Epidermal melanocyte (primary cell): ENCODE data around the gene SYNGR1.

ENCODE experiments used
- DNase-seq: peaks from one replicate; pipeline ENCODE4 v3.0.0; 2011; ENCODE audit warnings: low spot score; ENCODE audit not compliant: insufficient read length

Gene SYNGR1, protein sequence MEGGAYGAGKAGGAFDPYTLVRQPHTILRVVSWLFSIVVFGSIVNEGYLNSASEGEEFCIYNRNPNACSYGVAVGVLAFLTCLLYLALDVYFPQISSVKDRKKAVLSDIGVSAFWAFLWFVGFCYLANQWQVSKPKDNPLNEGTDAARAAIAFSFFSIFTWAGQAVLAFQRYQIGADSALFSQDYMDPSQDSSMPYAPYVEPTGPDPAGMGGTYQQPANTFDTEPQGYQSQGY

DNA sequence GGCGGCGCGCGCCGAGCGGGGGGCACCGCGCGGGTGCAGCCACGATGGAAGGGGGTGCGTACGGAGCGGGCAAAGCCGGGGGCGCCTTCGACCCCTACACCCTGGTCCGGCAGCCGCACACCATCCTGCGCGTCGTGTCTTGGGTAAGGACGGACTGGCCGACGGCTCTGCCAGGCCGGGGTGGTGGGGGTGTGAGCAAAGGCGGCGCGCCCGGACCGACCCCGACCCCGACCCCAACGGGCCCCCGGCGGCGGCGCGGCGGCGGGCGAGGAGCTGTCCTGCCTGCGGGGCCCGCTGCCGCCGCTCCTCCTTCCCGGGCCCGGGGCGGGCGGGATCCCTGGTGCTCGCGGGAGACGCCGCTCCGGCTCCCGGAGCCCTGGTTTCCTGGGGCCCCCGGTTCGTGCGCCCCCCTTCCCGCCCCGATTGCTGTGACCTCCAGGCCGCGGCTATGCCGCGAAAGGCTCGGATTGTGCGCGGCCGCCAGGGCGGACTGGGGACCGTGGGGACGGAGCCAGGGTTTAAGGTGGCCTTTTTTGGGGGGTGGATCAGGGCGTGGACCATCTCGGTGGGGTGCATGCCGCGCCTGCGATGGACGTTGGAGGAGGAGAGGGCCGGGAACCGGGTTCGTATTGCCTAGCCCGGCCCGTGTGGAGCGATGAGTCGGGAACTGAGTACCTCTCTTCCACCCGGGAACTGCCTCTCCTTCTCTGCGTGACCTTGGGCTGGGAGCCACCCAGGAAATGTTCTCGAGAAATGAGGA lies at the start of gene SYNGR1:
TSS of gene SYNGR1 (plus strand) at position 25 of the 760 bp plus-strand sequence. CDS start at position 45, 20 bp downstream.
- peak; percentile 22 for DNase-seq

DNA sequence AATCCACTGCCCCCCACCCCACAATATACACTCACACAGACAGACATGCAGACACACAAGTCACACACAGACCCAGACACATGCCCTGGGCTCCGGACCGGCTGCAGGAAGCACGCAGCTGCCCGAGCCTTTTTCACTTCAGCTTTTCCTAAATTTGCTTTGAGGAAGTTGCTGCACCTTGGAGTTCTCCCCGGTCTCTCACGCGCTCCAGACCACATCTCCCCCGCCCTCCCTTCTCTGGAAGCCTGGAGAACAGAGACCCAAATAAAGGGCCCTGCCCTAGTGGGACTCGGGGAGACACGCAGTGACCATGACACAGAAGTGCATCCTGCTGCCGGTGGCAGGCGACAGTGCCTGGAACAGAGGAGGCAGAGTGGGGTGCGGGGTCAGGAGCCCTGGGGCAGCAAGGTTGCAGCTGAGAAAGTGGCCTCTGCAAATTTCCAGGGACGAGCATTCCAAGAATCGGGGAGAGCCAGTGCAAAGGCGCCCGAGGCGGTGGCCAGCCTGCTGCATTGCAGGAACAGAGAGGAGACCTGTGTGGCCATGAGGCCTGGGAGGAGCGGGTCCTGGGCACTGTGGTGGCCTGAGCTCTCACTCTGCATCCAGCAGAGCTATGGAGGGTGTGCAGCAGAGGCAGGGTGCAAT lies 49.5 kb upstream of the SYNGR1 start:
- DNase-seq = no peak

DNA sequence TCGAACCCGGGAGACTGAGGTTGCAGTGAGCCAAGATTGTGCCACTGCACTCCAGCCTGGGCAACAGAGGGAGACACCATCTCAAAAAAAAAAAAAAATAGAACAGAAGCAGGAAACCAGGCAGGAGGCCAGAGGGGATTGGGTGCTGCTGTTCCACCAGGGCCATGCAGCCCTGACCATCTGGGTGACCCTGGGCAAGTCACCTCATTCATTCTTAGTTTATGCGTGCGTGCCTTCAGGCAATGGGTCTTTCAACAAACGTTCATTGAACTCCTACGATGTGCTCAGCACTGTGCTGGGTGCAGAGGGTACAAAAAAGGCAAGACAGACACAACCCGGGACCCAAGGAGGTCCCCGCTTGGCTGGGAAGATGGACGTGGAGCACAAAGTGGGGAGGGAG lies 48.7 kb upstream of the SYNGR1 start:
- DNase-seq = no peak

DNA sequence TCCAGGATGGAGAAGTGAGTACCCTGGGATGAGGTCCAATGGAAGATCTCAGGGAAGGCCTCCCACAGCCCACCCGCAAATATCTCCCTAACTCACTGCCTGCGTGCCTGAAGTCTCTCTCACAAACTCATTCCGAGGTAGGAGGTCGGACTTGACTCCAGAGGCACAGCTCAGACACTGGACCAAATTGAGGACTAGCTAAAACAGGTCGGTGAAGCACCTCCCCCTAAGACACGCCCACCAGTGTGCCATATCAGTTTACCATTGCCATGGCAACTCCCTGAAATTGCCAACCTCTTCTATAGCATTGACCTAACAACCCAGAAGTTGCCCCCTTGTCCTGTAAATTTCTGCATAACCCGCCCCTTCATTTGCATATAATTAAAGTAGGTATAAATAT lies 47.9 kb upstream of the SYNGR1 start:
- no peak for DNase-seq

DNA sequence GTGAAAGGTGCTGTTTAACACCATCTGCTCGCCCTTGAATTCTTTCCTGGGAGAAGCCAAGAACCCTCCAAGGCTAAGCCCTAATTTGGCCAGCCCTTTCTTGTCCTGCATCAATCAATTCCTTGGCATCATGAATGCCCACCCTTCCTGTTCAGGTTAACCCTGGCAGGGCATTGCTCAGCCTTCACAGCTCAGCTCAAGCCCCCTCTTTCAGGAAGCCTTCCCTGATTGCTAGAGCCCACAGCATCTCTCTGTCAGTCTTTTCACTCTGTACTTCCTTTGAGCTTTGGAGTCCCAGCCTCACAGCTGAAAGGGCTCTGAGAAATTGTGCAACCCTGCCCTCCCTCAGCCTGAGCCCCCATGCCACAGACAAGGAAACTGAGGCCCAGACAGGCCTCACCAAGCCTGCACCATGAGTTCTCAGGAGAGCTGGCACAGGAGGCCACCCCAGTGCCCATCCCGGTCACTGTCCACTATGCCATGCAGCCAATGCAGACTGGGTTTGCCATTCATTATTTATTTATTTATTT lies 47.3 kb upstream of the SYNGR1 start:
- DNase-seq = no peak

DNA sequence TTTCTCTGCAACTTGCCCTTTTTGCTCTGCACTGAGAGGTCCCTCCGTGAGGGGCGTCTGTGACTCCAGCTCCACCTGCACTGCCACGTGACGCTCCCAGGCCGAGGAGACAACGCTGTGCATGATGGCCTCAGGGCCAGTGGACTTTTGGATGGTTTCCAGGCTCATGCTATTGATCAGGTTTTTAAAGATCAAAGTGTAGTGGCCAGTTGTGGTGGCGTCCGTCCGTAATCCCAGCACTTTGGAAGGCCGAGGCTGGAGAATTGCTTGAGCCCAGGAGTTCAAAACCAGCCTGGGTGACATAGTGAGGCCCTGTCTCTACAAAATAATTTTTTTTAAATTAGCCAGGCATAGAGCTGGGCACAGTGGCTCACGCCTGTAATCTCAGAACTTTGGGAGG lies 46.4 kb upstream of the SYNGR1 start:
- no peak for DNase-seq

DNA sequence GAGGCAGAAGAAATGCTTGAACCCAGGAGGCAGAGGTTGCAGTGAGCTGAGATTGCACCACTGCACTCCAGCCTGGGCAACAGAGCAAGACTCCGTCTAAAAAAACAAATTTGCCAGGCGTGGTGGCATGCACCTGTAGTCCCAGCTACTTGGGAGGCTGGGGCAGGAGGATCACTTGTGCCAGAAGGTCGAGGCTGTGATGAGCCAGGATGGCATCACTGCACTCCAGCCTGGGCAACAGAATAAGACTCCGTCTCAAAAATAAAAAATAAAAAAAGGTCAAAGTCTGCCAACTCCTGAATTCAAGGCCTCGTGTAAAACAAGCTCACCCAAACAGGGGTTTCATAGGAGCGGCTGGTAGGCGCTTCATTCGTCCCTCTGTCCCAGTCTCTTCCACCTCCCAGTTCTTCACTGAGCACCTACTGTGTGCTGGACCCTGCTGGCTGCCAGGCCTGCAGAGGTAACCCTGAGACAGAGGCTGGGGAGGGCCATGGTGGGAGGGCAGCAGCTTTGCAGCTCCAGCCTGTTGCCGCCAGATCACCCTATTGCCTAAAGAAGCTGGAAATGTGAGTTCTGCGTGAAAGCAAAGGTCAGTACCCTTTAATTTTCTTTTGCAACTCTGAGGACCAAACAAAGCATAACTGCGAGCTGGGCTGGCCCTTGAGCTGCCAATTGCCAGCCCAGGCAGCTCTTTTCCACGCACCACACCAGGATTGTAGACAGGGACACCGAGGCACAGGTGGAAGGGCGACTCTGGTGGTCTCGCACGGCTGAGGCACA lies 45.7 kb upstream of the SYNGR1 start:
- DNase-seq = no peak

DNA sequence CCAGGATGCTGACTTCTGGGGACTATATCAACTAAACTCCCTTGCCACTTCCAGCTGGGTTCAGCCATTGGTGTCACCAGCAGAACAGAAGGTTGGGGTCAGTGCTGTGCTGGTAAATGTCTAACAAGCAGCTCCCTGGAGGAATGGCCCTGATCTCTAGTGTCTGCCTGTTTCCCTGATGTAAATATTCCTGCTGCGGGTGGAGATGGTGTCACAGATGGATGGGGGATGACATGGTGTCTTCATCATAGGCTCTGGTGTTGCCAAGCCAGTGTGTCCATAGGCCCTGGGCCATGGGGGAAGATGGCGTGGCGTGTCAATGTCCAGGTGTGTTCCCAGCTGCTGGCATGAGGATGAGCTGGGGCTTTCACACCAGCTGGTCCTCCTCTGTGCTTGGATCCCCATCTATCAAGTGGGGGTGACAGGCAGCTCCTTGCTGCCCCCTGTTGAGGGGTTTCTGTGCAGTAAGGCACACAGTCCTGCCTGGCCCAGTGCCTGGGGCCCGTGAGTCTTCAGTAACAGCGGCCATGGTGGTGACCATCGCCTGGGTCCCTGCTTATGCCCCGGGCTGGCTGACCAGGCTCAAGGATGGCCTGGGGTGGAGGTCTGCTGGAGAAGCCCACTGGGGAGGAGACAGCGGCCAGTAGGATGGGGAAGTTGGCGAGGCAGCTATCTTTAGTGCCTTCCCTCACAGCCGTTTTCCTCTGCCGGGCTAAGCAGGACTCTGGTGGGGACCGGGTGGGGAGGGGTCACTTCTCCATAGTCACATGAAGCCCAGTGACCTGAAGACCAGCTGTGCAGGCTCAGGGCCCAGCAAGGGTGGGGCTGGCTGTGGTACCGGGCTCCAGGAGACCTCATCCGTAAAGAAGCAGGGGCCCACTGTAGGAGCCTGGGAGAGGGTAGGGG lies 43.1 kb upstream of the SYNGR1 start:
- no peak for DNase-seq

DNA sequence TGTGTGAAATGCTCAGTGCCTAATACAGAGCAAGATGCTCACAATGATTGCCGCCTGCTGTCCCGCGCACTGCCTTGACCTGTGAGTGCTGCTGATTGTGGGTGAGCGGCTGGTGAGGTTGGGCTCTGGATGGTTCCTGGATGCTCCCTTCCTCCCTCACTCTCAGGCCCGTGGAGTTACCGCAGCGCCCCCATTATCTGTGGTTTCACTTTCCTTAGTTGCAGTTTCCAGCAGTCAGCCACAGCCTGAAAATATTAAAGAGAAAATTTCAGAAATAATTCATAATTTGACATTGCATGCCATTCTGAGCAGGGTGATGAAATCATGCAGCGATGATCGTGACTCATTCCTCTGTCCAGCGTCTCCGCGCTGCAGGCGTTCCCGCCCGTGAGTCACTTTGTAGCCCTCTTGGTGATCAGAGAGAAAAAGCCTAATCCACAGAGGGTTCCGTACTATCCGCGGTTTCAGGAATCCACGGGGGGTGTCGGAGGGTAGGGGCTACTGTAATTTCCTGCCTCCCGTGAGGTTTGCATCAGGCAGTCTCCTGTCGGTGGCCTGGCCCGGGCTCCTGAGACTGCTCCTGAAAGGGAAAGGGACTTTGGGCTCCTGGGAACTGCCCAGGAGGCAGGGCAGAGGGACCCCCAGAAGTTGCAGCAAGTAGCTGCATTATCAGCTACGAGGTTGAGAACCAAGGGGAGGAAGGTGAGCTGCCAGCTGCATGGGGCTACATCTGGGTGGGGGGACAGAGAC lies 41.0 kb upstream of the SYNGR1 start:
- DNase-seq = no peak

DNA sequence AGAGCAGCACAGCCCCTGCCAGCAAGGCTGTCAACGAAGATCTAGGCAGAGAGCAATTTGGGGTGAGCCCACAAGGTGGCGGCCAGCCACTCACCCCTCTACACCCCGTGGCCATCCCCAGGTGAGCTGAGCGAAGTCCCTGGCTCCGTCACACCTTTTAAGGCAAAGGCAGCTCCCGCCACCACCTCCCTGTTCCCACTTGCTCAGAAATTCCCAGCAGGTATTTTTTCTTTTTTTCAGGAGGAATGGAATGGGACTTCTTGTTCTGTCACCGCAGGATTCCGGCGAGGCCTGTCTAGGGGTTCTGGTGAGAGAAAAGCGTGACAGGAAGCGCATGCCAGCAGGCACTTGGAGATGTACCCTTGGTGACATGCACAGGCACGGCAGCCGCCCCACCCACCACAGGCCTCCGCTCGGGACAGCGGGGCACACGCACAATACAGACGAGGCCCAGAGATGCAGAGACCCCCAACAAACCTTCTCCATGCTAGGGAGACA lies 40.4 kb upstream of the SYNGR1 start:
- no peak for DNase-seq

DNA sequence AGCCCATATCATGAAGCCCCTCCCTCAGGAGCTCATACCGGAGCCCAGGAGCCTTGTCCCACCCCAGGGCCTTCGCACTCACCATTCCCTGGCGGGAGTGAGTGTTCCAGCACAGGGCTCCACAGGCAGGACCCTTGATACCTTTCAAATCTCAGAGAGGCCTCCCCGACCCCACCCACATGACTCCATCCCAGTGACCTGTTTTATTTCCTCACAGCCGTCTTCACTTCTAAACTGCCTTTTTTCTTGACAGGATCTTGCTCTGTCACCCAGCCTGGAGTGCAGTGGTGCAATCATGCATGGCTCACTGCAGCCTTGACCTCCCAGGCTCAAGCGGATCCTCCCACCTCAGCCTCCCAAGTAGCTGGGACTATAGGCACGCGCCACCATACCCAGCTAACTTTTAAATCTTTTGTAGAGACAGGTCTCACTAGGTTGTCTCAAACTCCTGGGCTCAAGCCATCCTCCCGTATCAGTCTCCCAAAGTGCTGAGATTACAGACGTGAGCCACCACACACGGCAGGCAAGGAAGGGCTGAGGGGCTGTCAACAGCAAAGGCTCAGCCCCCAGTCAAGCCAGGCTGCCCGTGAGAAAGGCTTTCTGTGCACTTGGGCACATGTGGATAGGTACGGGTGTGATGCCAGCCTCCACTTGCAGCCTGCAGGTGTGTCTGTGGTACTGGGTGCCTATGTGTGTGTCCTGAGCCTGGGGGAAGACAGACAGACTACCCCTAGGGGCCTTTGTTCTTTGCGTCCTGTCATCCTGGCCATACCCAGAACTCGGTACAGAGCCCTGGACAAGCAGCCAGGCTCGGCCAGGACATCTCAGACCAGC lies 39.7 kb upstream of the SYNGR1 start:
- DNase-seq = no peak

DNA sequence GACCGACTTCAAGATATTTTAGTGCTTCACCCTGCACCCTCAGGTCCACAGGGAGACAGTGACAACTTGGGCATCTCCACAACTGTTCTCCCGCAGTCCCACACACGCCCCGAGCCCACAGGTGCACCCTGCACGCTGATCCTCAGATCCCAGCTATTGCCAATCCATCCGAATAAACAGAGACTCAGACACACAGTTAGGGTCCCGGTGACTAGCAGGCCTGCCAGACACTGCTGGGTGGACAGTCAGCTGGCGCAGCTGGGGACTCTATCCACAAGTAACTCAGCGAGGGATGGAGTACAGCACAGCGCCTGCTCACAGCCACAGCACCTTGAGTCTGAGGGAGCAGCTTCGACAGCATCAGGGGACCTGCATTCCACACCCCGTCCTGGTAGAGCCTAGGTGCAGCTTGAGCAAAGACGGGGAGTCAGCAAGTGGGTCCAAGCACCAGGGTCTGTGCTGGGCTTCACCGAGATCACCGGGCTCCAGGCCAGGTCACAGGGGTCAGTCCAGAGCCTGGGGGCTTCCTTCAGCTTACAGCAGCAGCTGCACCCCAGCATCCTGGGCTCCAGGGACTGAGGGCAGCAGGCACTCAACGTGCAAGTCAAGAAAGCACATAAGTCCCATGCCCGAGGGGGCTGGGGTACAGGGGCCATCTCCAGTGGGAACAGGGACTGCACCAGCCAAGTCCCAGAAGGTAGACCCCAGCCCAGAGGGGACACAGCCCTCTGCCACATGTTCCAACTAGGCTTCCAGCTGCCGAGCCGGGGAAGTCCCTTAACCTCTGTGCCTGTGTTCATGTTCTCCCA lies 38.0 kb upstream of the SYNGR1 start:
- no peak for DNase-seq

DNA sequence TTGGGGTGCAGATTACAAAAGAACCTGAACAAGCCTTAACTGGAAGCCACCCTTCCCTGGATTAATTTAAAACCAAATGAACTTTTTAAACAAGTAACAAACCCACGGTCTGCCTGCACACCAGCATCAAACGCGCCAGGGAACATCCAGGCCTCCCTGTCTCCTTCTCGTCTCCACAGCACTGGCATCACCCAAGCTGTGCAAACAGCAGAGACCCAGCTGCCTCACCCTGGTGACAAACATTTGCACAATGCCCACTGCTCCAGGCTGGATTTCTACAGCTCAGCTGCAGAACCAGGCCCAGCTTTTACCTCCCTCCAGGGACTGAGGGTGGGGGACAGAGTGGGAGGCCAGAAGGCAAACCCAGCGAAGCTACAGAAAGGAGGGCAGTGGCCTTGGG lies 37.4 kb upstream of the SYNGR1 start:
- no peak for DNase-seq

DNA sequence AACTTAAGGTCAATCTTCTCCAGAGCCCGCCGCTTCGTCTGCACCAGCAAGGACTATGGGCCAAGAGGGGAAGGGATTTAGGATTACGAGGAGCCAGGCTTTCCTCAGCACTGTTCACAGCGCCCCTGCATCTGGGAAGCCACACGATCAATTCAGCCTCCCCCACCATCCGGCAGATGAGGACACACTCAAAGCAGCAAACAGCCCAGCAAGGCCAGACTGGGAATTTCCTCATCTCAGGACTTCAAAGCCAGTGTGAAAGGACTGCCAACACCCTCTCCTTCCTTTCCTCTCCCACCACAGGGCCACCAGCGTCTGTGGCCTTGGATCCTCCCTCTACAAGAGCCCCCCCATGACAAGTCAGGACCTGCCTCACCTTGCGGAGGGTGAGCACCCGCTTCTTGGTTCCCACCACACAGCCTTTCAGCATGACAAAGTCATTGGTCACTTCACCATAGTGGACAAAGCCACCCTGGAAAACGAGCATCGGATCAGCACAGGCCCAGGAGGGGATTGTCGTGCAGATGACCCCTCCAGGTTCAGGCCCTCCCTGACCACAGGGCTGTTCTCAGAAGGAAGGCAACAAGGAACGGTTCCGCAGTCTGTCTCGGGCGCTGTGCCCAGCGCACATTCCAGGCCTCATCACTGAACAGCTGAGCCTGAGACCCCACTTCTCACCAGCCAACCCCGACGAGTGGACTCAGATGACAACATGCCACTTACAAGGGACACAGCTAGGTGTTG lies 36.4 kb upstream of the SYNGR1 start:
- no peak for DNase-seq

DNA sequence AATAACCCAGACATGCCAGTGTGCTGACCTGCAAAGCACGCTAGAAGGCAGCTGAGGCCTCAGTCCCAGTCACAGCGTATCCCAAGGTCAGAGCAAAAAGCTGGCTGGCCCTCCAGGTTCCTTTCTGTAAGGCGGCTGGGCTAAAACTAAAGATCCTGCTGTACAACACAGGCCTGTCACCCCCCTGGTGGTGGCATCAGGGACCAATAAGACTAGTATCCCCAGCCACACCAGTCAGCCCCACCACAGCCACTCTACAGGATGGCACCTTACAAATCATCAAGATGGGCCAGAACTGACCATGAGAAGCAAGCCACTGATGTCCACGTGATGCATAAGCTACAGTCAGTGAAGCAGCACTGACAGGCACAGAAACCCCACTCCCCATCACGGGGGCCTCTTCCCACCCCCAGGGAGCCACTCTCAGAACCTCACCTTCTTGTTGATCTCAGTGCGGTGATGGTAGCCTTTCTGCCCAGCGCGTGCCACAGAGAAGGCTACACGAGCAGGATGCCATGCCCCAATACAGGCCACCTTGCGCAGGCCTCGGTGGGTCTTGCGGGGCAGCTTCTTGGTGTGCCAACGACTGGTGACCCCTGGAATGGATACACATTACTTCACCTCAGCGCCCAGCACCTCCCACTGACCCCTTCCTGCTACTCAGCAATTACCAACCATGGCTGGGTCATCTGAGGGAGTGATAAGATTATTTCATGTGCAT lies 35.4 kb upstream of the SYNGR1 start:
- no peak for DNase-seq

DNA sequence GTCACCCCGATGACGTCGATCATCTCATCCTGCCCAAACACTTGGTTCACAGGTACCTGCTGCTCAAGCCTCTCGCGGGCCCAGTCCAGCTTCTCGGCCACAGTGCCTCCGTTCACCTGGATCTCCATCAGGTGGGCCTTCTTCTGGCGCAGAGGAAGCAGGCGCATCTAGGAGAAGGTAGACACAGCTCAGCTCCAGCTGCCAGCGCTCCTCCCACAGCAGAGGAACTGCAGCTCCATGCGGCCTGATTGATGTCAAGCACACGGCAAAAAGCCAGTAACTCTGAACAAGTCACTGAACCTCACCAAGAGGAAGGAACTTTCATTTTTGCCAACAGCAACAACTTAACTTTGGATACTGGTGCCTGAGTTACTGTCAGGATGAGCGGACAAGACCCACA lies 34.4 kb upstream of the SYNGR1 start:
- DNase-seq = no peak
